Right lobe of liver (tissue), 6 donors: ENCODE results near the gene SLC49A3. TPM values are rescaled to one million over a fixed set of nuclear protein-coding genes. Genes with fewer than 3 reads are reported as not detected.
"Not testable (repeated sequence)": the region's sequence is repeated elsewhere in the genome, so short reads cannot be mapped to it uniquely, and the experiment has no call there.

ENCODE experiments used
- ATAC-seq, 4 donors: fragments of 200-7000 bp; cut with Tn5 transposase; one replicate each; pipeline ENCODE4 v1.9.1; 2020; ENCODE audit warnings: mild to moderate bottlenecking in 4 of 4, moderate library complexity in 4 of 4
- DNase-seq, 3 donors: peaks; one replicate each; pipeline ENCODE4 v3.0.0-alpha.2; 2020
- H3K27ac ChIP-seq, 3 donors: fragments of 200-600 bp; one replicate each; pipeline ENCODE4 v1.8.0; 2022
- H3K27me3 ChIP-seq, 2 donors: fragments of 200-600 bp; one replicate each; pipeline ENCODE4 v1.8.0; 2022
- H3K36me3 ChIP-seq, 4 donors: fragments of 200-600 bp; sonication (generic) in 1 of 4; one replicate each; pipeline versions ENCODE4 v1.5.1 to v1.8.0; 2017 to 2022; ENCODE audit warnings: control low read depth in 1 of 4
- H3K4me1 ChIP-seq, 4 donors: fragments of 200-600 bp; sonication (generic) in 1 of 4; one replicate each; pipeline versions ENCODE4 v1.5.1 to v1.8.0; 2017 to 2022; ENCODE audit warnings: control low read depth in 1 of 4
- H3K4me3 ChIP-seq, 3 donors: fragments of 200-600 bp; one replicate each; pipeline ENCODE4 v1.8.0; 2022
- H3K9me3 ChIP-seq, 4 donors: fragments of 200-600 bp; sonication (generic) in 1 of 4; one replicate each; pipeline versions ENCODE4 v1.5.1 to v1.8.0; 2017 to 2022; ENCODE audit warnings: control low read depth in 1 of 4
- POLR2A ChIP-seq: fragments of 450-650 bp; IDR thresholded peaks from one replicate; pipeline ENCODE4 v1.6.1; 2017; ENCODE audit warnings: antibody characterized with exemption, mild to moderate bottlenecking
- WGBS: methylation state at CpG from one replicate; pipeline ENCODE4 v1.1.6; 2018; ENCODE audit warnings: low coverage, low lambda C conversion rate; ENCODE audit not compliant: insufficient coverage; ENCODE audit errors: missing lambda C conversion rate; 5-methylcytosine and 5-hydroxymethylcytosine counted together
- intact Hi-C, 2 donors: fragments of 100-400 bp; cut with DNase I; formaldehyde crosslinking; loops; one replicate each; pipeline versions ENCODE4 v1.11.2 to v1.14.1; 2022
- total RNA-seq, 6 experiments: library from RNA; depleted of rRNA in 2 of 6; stranded (reverse); fragments of >200 nt in 2 of 6; fragmentation: NEBNext Ultra II Directional in 3 of 6; extraction: Animal tissue kit (Norgen Biotek cat#: 25700) in 3 of 6; gene quantifications; one replicate each; pipeline versions ENCODE4 v1.1.0 to v1.2.4, GENCODE V29; 2016 to 2023
- TF ChIP-seq, protein P1 (sequence below), 4 donors: fragments of 200-600 bp in 3 of 4; fragments of 450-650 bp in 1 of 4; IDR thresholded peaks; one replicate each; pipeline versions ENCODE4 v1.5.1 to v1.8.0; 2016 to 2022; ENCODE audit warnings: antibody characterized with exemption in 4 of 4, mild to moderate bottlenecking in 2 of 4
- donor health status: DM: no; HTN: yes; CAD: no.
- donor health status: DM: no; HTN: no; CAD: no.
- donor health status: DM: no; HTN: no; CAD: no.
- donor health status: DM: no; HTN: yes; CAD: no.
- donor health status: DM: no; HTN: yes; CAD: no.

Gene SLC49A3
- total RNA-seq, 6 experiments from 2014 or later: 2.9 to 9.0 (median 5.2) TPM

DNA sequence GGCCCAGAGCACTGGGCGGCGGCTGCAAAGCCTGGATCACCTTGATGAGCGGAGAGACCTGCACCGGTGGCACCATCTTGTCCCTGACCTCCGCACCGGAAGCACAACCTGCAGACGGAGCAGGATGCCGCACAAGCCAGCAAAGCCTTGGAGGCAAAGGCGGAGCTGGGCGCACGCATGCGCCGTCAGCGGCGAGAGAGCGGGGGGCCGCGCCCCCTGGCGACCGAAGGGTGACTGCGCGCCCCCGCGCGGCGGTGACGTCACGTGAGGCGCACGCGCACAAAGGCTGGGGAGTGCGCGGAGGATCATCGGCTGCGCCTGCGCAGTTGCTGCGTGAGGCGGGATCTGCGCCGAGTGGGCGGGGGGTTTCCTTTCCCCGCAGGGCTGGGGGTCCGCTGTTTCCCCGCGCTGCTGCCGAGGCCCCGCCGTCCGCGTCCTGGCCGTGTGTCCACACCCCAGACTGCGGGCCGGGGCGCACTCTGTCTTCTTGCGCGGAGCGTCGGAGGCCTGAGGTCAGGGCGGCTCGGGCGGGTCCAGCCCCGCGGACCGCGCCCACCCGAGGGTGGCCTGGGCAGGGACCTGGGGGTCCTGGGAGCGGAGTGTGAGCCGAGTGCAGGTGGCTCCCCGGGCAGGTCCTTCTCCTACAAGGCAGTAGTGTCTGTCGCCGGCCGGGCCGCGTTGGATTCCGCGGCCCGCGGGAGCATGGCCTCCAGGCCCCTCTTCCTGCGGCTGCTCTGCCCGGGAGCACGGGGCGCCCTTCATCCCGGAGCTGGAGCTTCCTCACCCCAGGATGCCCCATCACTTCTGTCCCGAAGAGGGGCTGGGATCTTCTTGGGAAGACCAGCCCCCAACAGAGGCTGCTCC is 14.5 kb downstream of the SLC49A3 start, which contains the start of the genes ATP5ME and MYL5:
TSS of gene ATP5ME (minus strand) at position 105 of the 864 bp plus-strand sequence. CDS start at position 76, 29 bp downstream.
TSS of gene MYL5 (plus strand) at position 371 of the 864 bp plus-strand sequence. CDS start 3,485 bp downstream, outside the sequence.
- TF ChIP-seq, protein P1, sequence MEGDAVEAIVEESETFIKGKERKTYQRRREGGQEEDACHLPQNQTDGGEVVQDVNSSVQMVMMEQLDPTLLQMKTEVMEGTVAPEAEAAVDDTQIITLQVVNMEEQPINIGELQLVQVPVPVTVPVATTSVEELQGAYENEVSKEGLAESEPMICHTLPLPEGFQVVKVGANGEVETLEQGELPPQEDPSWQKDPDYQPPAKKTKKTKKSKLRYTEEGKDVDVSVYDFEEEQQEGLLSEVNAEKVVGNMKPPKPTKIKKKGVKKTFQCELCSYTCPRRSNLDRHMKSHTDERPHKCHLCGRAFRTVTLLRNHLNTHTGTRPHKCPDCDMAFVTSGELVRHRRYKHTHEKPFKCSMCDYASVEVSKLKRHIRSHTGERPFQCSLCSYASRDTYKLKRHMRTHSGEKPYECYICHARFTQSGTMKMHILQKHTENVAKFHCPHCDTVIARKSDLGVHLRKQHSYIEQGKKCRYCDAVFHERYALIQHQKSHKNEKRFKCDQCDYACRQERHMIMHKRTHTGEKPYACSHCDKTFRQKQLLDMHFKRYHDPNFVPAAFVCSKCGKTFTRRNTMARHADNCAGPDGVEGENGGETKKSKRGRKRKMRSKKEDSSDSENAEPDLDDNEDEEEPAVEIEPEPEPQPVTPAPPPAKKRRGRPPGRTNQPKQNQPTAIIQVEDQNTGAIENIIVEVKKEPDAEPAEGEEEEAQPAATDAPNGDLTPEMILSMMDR (IDR thresholded peaks at IDR 0.05): peak; percentile 93 to 98 (median 96)
- TF ChIP-seq POLR2A: peak; percentile 85
- Histone ChIP-seq H3K27me3 (no peaks in the 10 kb centered on the region), H3K27ac (peak within 1 kb of the TSS; percentile 83 to 97 (median 92)), H3K36me3 (peaks cover 0 to 16% (median 7%) of the 10 kb centered on the region in 4 donors), H3K4me3 (peak within 1 kb of the TSS; percentile 89 to 98 (median 95)), H3K4me1 (peaks cover 0 to 16% (median 2%) of the 10 kb centered on the region in 4 donors), H3K9me3 (no peaks in the 10 kb centered on the region)
- WGBS: 0% methylated on average over 5 of the region's 84 CpGs
- intact Hi-C loops: no loop called here
- ATAC-seq (peak; percentile 88 to 97 (median 90)), DNase-seq (peak; percentile 97 to 99 (median 98))

DNA sequence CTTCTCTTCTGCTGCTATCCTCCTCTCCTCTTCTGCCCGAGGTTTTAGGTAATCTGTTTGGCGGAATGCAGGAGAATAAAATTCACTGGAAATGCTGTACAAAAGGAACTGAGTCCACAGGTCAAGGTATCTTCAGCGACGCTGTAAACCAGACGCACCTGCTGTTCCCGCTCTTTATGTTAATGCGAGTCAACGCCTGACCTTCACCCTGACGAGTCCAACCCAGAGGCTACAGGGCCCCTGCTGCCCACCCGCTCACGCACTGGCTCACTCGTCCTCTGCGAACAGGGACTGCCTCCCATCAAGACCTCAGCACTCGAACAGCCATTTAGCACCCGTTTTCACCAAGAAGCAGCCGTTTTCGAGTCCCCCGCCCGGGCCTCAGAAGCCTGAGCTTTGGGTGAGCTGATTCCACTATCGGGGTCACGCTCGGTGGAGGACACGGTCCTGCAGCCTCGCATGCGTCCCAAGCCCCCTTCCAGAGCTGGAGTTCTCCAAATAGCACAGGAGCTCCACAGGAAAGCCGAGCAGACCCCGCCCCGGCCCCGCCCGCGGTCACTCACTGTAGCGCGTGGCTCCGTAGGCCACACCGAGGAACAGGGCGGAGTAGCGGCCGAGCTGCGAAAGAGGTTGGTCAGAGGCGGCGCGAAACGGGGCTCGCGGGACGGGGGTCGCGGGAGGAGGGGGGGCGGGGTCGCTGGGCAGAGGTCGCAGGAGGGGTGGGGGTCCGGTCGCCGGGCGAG is 15.4 kb downstream of the SLC49A3 start:
- Histone ChIP-seq H3K4me3 (peak overlapping the region; percentile 89 to 98 (median 95)), H3K27me3 (no peaks in the 10 kb centered on the region), H3K9me3 (no peaks in the 10 kb centered on the region), H3K4me1 (peaks cover 0 to 16% (median 2%) of the 10 kb centered on the region in 4 donors), H3K27ac (peak overlapping the region in 2 of 3 donors; percentile 92 to 97), H3K36me3 (peaks cover 0 to 16% (median 7%) of the 10 kb centered on the region in 4 donors)
- WGBS: 12% methylated on average over 20 of the region's 55 CpGs
- TF ChIP-seq, protein P1 (IDR thresholded peaks at IDR 0.05): no peak
- TF ChIP-seq POLR2A: no peak
- intact Hi-C loops: no loop called here
- DNase-seq: peak in 1 of 3 donors; percentile 66
- ATAC-seq: peak; percentile 17 to 41 (median 34)

DNA sequence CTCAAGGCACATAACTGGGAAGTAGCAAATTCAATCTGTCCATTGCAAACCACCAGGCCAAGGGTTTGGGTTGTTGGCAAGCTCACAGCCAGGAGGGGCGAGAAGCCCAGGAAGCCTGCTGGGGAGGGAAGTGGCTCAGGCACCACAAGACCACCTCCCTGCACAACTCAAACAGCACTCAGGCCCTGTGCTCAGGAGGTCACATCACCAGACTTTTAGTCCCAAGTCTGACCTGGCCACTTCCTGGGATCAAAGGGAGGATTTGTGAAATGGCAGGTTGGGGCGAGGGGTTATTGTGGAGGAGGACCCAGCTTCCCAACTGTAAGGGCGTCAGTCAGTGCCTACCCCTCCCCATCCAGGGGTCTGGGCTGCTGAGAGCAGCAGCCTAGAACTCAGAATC is 17.2 kb downstream of the SLC49A3 start:
- Histone ChIP-seq H3K27ac (no peak overlapping the region), H3K4me1 (peaks cover 0 to 16% (median 2%) of the 10 kb centered on the region in 4 donors), H3K36me3 (peaks cover 0 to 16% (median 7%) of the 10 kb centered on the region in 4 donors), H3K27me3 (no peaks in the 10 kb centered on the region), H3K9me3 (no peaks in the 10 kb centered on the region), H3K4me3 (no peak overlapping the region)
- DNase-seq: no peak
- ATAC-seq: no peak
- no peak for TF ChIP-seq POLR2A
- TF ChIP-seq, protein P1 (IDR thresholded peaks at IDR 0.05): no peak
- WGBS: no CpG with 5 or more reads among the region's 3 CpGs
- intact Hi-C loops: no loop called here

DNA sequence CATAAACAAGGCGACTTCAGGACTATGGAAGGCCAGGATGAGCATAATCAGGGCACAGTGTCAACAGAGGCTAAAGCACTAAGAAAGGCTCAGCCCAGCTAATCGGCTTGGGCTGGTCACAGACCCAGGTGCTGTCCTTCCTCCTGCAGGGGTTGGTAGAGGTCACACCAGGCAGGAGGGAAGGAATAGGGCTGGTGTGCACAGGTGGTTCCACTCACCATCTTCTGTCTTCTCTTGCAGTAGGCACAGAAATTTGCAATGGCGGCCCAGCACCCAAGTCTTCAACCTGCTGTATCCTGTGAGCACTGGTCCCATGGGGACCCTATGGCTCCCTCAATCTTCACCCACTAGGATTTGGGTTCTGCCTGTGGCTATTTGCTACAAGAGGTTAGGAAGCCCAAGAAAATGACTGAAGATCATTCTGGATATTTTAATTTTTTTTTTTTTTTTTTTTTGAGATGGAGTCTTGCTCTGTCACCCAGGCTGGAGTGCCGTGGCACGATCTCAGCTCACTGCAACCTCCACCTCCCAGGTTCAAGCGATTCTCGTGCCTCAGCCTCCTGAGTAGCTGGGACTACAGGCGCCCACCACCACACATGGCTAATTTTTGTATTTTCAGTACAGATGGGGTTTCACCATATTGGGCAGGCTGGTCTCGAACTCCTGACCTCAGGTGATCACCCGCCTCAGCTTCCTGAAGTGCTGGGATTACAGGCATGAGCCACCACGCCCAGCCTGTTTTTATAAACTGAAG is 19.0 kb downstream of the SLC49A3 start:
- H3K9me3 ChIP-seq, ATAC-seq, H3K4me3 ChIP-seq, H3K27ac ChIP-seq, H3K27me3 ChIP-seq, DNase-seq, H3K4me1 ChIP-seq, intact Hi-C loops: not testable (repeated sequence)
- WGBS: 86% methylated on average over 7 of the region's 11 CpGs
- peaks cover 0 to 16% (median 7%) of the 10 kb centered on the region in 4 donors for H3K36me3 ChIP-seq

DNA sequence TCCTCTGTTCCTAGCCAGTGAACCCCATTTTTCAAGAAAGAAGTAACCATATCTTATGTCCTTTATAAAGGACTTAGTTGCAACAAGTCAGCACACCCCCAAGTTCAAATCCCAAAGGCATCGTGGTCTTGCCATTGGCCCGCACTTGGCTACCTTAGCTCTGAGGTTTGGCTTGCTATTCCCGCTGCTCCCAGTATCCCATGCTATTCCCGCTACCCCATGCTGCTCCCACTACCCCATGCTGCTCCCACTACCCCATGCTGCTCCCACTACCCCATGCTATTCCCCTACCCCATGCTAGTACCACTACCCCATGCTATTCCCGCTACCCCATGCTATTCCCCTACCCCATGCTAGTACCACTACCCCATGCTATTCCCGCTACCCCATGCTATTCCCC is 20.7 kb downstream of the SLC49A3 start:
- intact Hi-C loops, H3K27ac ChIP-seq, H3K27me3 ChIP-seq, H3K4me1 ChIP-seq, ATAC-seq, DNase-seq, H3K9me3 ChIP-seq, H3K4me3 ChIP-seq: not testable (repeated sequence)
- 86% methylated on average over 4 of the region's 6 CpGs for WGBS
- H3K36me3 ChIP-seq: peaks cover 0 to 16% (median 7%) of the 10 kb centered on the region in 4 donors
